Fibroblast of skin of right biceps (primary cell): ENCODE results near the gene MLYCD.

Experiments used
- DNase-seq: peaks from one replicate; pipeline ENCODE4 v3.0.0-alpha.2; 2013

The MLYCD gene

DNA sequence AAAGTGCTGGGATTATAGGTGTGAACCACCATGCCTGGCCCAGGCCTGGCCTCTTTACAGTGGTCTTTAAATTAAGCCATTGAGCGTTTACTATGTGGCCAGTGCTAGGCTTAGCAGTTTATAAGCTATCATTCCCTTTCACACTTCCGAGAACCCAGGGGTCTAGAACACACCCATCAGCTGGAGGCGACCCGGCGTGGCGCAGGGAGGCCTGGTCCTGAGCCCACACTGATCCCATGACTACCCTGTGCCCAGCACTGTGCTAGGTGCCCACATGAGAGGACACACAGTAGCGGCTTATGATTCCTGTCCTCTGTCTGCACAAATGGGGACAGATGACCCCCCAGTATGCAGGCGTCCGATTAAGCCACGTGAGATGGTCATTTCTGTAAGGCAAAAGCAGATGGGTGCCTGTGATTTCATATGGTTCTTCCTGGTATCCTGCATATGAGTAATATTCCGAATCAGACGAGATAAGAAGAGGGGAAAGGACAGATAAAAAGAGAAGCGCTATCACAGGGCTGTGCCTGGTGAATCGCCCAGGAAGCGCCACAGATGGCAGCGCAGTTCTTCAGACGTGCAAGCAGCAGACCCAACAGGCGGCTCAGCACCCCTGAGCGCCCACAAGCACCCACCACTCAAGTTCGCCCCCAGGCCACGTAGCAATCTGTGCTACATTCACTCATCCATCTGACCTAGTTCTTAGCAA lies 59.4 kb downstream of the MLYCD start:
- no peak for DNase-seq

DNA sequence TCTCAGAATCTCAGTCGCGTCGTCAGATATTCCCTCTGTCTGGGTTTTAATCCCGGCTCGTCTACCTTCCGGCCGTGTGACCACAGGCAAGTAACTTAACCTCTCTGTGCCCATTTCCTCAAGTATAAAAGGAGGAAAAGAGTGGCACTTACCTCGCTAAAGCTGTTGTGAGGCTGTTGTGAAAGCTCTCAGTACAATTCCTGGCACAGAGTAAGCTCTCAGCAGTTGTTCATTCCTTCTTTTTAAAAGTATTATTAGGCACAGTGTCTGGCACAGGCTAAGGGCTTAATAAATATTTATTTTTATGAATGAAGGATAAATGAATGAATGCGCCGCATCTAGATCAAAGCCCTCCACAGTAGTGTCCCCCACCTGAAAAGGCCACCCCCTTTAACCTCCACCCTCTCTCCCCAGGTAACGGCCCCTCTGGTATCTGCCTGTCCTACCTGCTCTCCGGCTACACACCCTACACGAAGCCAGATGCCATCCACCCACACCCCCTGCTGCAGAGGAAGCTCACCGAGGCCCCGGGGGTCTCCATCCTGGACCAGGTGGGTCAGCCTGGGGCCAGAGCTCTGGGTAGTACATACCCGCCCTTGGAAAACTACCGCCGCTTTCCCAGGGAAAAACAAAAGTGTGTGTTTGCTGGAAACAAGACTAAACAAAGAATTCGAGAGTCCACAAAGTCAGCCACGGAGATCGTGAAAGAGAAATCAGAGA lies 60.1 kb downstream of the MLYCD start:
- DNase-seq = no peak

DNA sequence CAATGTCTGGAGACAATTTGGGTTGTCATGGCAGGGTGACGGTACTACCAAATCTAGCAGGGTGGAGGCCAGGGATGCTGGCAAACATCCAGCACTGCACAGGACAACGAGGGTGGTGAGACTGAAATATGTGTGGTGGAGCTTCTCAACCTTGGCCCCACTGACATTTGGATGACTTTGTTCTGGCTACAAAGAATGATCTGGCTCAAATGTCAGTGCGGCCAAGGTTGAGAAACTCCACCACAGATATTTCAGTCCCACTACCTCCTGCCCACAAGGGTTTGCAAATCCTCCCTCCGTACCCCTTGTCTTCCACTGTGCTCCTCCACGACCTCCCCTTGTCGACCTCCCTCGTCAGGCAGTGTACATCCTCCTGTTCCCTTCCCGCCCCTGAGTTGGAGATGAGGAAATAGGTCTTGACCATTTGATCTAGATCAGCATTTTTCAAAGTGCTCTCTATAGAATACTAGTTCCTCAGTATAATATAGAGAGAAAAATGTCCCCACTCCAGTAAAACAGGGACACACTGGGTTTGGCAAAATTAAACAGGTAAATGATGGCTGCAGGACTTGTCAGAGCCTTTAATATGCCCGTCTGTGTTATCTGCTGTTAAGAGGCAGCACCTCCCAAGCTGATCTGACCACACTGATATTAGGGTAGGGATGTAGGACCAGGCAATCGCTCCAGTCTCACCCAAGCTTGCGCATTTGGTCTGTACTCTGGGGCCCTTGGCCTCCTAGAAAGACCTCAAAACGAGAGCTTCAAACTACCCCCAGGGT lies 60.9 kb downstream of the MLYCD start:
- DNase-seq = no peak

DNA sequence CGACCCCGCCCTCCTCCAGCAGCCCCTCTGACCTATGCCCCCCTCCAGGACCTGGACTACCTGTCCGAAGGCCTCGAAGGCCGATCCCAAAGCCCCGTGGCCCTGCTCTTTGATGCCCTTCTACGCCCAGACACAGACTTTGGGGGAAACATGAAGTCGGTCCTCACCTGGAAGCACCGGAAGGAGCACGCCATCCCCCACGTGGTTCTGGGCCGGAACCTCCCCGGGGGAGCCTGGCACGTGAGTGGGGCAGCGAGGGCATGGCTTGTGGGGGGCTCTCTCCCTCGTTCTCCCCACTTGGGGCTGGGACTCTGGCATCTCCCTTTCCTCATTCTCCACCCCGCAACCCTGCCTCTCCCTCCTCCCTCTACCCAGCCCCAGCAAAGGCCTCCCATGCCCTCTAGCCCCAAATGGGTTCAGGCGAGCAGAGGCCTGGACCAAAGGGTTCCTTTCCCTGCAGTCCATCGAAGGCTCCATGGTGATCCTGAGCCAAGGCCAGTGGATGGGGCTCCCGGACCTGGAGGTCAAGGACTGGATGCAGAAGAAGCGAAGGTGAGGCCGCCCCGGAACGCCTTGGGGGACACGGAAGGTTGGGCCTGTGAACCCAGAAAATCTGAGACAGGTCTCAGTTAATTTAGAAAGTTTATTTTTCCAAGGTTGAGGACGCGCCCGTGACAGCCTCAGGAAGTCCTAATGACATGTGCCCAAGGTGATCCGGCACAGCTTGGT lies 61.8 kb downstream of the MLYCD start:
- DNase-seq = no peak

DNA sequence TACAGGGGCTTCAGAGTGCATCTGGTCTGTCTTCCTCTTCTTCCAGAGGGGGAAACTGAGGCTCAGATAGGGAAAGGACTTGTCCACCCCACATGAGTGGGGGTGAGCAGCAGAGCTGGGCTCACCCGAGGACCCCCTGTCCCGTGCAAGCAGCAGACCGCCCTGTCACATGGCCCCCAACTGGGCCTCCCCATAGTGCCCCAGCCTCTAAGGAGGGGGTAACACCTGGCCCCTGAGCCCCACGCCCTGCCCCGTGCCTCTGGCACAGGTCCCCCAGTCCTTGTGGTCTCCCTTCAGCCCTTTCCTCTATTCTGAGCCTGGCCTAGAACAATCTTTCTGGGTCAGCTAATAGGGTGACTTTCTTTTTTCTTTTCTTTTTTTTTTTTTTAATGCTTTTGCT lies 62.7 kb downstream of the MLYCD start:
- no peak for DNase-seq

DNA sequence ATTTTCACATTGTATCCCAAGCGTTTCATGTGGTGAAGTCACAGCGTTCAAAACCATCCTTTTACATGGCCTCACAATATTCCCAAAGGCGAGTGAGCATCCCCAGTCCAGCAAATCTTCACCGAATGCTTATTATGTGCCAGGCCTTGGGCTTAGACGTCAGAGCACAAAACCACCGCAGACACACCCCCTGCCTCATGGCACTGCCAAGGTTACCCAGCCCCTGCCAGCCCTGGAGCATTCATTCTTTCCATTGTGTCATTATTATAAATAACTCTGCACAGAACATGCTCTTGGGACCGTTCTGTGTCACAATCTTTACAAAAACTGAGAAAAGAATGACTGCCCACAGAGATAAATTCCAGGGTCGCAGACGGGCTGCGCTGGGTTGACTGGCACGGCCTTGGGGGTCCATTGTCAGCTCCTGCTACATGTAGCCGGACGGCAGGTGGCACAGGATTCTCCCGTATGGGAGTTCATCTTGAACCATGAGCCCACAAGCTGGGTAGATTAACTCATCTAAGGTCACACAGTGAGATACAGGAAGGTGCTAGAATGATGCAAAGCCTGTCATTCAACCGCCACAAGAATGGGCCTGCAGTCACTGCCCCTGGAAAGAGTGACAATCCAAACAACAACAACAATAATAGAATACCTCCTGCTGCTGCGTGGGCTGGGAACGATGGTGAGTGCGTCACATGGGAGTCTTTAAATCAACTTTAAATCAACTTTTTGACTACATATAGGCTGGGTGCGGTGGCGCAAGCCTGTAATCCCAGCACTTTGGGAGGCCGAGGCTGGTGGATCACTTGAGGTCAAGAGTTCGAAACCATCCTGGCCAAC lies 64.6 kb downstream of the MLYCD start:
- DNase-seq = no peak

DNA sequence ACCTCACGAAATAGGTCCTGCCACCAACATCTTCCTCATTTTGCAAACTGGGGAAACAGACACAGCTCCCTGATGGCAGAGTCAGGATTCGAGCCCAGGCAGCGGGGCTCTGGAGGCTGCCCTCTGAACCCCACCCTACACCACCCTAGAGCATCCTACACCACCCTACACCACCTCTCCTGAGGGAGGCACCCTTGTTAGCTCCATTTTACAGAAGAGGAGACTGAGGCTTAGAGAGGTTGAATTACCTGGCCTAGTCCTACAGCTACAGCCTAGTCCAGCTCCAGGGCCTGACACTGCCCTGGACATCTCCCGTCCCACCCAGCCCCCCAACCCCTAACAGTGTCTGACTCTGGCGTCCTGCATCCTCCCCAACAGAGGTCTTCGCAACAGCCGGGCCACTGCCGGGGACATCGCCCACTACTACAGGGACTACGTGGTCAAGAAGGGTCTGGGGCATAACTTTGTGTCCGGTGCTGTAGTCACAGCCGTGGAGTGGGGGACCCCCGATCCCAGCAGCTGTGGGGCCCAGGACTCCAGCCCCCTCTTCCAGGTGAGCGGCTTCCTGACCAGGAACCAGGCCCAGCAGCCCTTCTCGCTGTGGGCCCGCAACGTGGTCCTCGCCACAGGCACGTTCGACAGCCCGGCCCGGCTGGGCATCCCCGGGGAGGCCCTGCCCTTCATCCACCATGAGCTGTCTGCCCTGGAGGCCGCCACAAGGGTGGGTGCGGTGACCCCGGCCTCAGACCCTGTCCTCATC lies 65.9 kb downstream of the MLYCD start:
- DNase-seq = no peak

DNA sequence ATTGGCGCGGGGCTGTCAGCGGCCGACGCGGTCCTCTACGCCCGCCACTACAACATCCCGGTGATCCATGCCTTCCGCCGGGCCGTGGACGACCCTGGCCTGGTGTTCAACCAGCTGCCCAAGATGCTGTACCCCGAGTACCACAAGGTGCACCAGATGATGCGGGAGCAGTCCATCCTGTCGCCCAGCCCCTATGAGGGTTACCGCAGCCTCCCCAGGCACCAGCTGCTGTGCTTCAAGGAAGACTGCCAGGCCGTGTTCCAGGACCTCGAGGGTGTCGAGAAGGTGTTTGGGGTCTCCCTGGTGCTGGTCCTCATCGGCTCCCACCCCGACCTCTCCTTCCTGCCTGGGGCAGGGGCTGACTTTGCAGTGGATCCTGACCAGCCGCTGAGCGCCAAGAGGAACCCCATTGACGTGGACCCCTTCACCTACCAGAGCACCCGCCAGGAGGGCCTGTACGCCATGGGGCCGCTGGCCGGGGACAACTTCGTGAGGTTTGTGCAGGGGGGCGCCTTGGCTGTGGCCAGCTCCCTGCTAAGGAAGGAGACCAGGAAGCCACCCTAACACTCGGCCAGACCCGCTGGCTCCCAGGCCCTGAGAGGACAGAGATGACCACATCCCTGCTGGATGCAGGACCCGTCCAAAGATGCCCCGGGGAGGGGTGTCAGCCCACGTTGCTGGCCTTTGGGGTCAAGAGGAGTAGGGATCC lies 66.7 kb downstream of the MLYCD start:
- DNase-seq = no peak

DNA sequence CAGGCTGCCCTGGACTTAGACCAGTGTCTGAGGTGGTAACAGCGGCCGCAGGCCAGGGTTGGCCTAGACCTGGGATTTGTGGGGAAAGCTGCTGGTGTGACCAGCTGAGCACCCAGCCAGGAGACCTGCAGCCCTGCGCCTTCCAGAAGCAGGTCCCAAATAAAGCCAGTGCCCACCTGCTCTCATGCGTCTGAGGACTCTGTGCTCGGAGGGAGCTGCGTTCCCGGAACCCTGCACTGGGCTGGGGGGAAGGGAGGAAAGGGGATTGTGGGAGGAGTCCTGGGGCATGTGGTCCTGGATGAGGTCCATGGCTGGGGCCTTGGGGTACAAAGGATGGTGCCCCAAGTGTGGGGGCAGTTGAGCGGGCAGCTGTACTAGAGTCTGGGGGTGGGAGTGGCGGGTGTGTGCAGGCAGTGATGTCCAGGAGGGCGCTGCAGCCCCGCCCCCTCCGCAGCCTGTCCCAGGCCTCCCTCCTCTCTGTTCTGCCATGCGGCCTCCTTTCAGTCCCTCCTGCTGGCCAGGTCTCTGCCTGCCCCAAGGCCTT lies 67.3 kb downstream of the MLYCD start:
- DNase-seq = no peak

DNA sequence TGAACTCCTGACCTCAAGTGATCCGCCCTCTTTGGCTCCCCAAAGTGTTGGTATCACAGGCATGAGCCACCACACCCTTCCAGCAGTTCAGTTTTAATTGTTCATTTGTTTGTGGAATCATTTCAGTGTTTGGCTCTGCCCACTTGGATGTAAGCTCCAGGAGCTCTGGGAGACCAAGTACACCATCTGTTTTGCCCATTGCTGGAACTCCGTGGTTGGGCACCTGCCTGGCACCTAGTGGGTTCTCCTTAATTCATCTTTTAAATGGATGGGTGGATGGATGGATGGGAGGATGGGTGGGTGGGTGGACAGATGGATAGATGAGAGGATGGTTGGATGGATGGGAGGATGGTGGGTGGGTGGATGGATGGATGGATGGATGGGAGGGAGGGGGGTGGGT lies 68.2 kb downstream of the MLYCD start:
- no peak for DNase-seq

DNA sequence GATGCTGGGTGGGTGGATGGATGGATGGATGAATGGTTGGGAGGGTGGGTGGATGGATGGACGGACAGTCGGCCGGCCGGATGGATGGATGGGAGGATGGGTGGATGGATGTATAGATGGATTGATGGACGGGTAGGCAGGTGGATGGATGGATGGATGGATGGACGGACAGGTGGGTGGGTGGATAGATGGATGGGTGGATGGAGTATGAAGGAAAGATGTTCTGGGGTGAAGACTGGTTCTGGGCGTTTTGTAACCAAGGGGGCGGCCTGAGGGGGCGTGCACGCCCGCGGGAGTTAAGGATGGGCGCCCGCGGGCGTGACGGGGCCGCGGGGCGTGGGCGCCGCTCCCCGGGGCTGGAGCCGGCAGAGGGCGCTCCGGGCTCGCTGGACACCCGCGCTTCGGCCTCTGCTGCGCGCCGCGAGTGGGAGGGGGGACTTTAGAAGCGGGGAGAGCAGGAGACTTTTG lies 69.0 kb downstream of the MLYCD start, which contains the start of gene NECAB2:
TSS of gene NECAB2 (plus strand) at position 407 of the 468 bp plus-strand sequence. CDS start 405 bp downstream, outside the sequence.
- no peak for DNase-seq

DNA sequence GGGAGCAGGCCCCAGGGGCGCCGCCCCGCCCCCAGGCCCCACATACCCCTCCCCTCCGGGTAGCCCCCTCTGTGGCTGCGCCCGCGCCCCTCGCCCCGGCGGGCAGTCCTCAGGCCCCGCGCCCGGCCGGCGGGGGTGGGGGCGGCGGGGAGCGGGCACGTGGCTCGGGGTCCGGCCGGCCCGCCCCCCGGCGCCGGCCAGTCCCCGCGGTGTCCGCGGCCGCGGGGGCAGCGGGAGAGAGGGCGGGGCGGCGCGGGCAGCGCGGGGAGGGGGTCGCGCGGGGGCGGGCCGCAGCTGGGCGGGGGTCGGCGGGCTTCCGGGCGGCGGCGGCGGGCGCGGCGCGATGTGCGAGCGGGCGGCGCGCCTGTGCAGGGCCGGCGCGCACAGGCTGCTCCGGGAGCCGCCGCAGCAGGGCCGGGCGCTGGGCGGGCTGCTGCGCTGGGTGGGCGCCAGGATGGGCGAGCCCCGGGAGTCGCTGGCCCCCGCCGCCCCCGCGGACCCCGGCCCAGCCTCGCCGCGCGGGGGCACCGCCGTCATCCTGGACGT lies 69.5 kb downstream of the MLYCD start:
- no peak for DNase-seq

DNA sequence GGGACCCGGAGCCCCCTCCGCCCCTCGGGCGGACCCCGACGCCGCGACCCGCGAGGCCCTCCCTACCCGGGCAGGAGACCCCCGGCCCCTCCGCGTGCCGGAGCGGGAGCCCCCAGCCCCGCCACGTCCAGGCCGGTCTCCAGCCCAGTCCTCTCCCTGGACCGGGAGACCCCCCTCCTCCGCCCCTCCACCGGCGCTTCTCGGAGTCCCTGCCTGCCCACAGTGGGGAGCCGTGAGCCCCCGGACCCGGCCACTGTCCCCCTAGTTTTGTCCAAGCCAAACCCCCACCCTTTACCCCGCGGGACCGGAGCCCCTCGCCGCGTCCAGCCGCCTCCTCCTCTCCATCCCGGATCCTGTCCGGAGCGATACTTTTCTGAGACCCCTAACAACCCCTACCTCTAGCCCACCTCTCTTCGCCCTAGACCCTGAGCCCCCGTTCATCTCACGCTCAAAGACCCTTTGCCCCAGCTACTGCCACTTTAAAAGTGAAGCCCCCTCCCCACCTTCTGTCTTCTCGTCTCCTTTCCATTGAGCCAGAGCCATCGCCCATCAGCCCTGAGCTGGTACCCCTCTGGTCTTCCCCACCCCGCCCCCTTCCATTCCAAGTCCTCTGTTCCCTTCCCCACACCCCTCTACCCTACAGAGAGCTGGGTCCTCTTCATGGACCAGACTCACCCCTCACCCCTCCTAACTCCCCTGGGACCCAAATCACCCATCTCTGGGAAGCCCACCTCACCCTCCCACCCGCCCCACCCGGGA lies 70.2 kb downstream of the MLYCD start:
- DNase-seq = no peak

DNA sequence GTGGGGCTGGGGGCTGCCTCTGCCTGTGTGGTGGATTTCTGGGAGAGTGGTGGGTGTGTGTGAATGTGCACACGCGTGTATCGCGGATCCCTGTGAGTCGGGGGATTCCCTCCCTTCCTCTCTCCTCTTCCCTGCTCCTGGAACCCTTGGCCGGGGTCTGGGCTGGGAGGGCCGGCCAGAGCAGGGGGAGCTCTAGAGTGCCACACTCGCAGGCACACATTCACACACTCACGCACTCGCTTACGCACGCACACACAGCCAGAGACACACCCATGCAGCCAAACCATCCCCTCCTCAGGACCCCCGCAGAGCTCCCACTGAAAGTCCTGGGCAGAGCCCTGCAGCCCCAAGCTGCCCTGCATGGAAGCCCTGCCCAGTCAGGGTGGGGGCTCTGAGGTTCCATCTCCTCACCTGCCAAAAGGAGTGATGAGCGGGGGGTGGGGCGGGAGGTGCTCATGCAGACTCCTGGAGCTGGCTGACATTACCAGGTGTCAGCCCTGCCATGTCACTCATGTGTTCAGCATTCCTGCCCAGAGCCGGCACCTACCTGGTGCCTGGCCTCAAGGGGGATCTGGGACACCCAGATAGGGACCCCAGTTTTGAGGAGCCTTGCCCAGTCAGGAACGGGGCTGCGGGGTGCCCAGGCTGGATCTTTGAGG lies 71.0 kb downstream of the MLYCD start:
- DNase-seq = no peak

DNA sequence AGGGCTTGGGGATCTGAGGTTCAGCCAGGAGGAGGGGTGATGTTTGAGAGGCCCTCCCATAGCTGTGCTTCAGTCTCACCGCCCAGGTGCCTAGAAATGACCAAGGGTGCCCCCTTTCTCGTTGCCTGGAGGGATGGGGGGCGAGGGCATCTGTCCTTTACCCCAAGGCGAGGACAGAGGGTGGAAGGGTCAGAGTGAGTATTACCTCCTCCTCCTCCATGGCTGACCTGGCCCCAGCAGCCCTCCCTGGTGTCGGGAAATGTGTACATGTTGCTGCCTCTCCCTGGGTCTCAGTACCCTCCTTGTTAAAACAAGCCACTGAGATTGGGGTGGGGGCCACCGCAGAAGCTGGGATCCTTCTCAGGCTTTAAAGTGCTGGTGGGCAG lies 71.5 kb downstream of the MLYCD start:
- no peak for DNase-seq

DNA sequence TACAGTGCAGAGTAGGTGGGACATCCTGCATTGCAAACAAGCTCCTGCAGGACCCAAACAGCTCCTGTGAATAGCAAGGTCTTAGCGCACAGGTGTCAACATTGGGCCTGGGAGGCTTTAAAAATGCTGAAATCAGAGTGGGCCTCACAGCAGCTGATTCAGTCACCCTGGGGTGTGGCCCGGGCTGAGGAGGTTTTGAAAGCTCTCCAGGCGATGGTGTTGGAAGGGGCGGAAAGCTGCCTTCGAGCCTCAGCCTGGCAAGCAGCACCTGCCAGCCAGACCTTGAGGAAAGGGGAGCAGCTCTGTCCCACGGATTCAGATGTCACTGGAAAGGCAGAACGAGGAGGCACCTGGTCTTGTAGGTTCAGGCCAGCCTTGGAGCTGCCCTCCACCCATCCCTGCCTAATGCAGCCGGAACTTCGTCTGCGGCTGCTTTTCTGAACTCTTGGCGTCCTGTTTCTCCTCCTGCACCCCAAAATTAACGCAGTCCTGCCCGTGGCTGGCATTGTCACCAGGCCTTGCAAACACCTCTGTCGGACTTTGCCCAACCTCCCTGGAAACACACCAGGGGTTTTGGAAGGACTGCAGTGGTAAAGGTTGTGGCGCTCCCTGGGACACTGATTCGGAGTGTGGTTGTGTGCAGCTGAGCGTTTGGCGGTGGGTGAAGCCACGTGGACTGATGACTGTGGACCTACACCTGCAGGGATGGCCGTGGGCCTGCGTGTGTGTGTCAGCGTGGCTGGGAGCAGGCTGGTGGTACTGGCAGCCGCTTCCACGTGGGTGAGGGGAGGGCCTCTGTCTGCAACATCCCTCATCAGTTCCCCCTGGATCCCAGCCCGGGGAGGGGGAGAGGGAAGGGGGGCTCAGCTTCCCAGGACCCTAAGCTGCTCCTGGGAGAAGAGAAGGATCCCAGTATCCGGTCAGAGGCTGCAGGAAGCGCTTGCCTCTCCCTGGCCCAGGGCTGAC lies 72.5 kb downstream of the MLYCD start:
- DNase-seq = no peak

DNA sequence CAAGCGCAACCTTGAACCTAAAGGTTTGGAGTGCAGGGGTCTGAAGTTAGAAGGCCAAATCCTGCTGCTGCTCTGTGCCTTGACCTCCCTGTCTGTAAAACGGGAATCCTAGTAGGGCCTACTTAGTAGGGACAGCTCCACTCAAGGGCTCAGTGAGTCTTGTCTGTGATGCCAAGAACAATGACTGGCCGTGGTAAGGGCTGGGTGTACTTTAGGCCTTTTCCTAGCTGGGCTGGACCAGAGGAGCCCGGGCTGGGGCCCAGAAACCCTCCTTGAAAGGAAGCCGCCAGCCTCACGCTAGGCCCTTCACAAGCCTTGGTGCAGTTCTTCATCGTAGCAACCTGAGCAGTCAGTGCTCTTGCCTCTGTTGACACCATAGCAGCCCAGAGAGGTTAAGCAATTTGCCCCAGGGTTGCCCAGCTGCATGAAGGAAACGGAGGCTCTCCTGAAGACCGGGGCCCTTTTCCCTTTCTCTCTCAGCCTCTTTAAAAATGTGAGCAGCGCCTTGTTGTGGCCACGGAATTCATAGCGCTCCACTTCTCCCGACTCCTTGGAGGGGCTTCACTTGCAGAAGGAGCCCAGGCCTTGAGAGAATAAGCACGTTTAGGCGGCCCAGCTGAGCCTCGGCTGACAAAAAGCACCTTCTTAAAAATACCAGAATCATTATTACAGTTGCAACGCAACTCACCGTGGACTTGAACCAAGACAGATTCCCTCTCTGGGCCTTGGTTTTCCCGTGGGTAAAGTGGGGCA lies 73.5 kb downstream of the MLYCD start:
- no peak for DNase-seq
